HCT116 (cell line): ENCODE data around the gene C2CD2.

Experiments used
- CEBPB ChIP-seq: IDR thresholded peaks from 2 replicates; pipeline ENCODE4 v1.6.1; 2012; ENCODE audit warnings: low read depth
- EZH2 ChIP-seq: fragments of 200-600 bp; sonication (generic); IDR thresholded peaks from 2 replicates; pipeline ENCODE4 v1.6.1; 2017; ENCODE audit warnings: antibody characterized with exemption, mixed run types
- POLR2A ChIP-seq: IDR thresholded peaks from 2 replicates; pipeline ENCODE4 v1.7.0; 2011; ENCODE audit warnings: borderline replicate concordance; ENCODE audit not compliant: insufficient read depth, insufficient read length; ENCODE audit errors: extremely low read depth
- YY1 ChIP-seq: IDR thresholded peaks from 2 replicates; pipeline ENCODE4 v1.6.1; 2011; ENCODE audit warnings: low read length, low read depth, moderate library complexity, mild to moderate bottlenecking; ENCODE audit not compliant: insufficient replicate concordance; ENCODE audit errors: extremely low read depth
- TF ChIP-seq, protein P1 (sequence below), 3 experiments: fragments of 200-600 bp in 1 of 3; sonication (generic) in 1 of 3; IDR thresholded peaks in 2 of 3; conservative IDR thresholded peaks in 1 of 3; 2 replicates each; pipeline ENCODE4 v1.5.1; 2012 to 2017; ENCODE audit warnings: low read depth in 2 of 3, low read length in 2 of 3, antibody characterized with exemption in 1 of 3, borderline replicate concordance in 1 of 3, control low read depth in 1 of 3, mild to moderate bottlenecking in 1 of 3, mixed read lengths in 1 of 3, mixed run types in 1 of 3, moderate library complexity in 1 of 3; ENCODE audit not compliant: insufficient read depth in 1 of 3
- TF ChIP-seq, protein P2 (sequence below): IDR thresholded peaks from 2 replicates; pipeline ENCODE4 v1.6.1; 2012

DNA sequence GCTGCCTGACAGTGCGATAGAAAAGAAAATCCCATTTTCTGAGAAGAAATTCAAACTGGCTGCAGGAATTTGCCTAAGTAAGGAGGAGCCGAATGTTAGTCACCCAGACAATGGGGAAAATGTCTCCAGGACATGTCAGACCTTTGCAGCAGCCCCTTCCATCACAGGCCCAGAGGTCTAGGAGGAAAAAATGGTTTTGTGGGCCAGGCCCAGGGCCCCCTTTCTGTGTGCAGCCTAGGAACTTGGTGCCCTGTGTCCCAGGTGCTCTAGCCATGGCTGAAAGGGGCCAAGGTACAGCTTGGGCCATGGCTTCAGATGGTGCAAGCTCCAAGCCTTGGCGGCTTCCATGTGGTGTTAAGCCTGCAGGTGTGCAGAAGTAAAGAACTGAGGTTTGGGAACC lies 41.8 kb upstream of the C2CD2 start:
- TF ChIP-seq, protein P1, sequence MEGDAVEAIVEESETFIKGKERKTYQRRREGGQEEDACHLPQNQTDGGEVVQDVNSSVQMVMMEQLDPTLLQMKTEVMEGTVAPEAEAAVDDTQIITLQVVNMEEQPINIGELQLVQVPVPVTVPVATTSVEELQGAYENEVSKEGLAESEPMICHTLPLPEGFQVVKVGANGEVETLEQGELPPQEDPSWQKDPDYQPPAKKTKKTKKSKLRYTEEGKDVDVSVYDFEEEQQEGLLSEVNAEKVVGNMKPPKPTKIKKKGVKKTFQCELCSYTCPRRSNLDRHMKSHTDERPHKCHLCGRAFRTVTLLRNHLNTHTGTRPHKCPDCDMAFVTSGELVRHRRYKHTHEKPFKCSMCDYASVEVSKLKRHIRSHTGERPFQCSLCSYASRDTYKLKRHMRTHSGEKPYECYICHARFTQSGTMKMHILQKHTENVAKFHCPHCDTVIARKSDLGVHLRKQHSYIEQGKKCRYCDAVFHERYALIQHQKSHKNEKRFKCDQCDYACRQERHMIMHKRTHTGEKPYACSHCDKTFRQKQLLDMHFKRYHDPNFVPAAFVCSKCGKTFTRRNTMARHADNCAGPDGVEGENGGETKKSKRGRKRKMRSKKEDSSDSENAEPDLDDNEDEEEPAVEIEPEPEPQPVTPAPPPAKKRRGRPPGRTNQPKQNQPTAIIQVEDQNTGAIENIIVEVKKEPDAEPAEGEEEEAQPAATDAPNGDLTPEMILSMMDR (IDR thresholded peaks at IDR 0.05 in 2 of 3, conservative IDR thresholded peaks at IDR 0.05 in 1 of 3; ENCODE audit: borderline replicate concordance in 1 of 3, insufficient read depth in 1 of 3, low read depth in 2 of 3, low read length in 2 of 3), result no peak
- TF ChIP-seq CEBPB, result no peak
- TF ChIP-seq, protein P2, sequence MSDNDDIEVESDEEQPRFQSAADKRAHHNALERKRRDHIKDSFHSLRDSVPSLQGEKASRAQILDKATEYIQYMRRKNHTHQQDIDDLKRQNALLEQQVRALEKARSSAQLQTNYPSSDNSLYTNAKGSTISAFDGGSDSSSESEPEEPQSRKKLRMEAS, result no peak
- no peak for TF ChIP-seq EZH2
- no peak for TF ChIP-seq YY1
- TF ChIP-seq POLR2A, result no peak
